ENCODE measurements around the gene ARF1.

Gene ARF1

GRCh38 chr1:228082214-228082917, at the start of gene ARF1:
Gene ARF1 (plus strand): TSS chr1:228082708. CDS start chr1:228097115, 14,407 bp downstream.
- Histone ChIP-seq H3K36me3 (ENCODE audit: insufficient read depth, low read length) (no peaks in the 10 kb centered on the region), H3K4me1 (ENCODE audit: insufficient read depth, low read length) (peaks cover 20% of the 10 kb centered on the region)

DNA sequence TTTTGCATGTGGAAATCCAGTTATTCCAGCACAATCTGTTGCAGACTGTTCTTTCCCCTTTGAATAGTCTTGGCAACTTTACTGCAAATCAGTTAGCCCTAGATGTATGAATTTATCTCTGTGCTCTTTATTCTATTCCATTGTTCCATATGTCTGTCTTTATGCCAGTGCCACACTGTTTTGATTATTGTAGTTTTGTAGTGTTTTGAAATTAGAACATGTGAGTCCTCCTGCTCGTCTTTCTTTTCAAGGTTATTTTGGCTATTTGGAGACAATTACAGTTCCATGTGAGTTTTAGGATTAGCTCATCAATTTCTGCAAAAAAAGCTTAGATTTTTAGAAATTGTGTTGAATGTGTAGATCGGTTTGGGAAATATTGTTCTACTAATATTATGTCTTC, 49.1 kb upstream of the ARF1 start:
- H3K9me3 ChIP-seq (ENCODE audit: control insufficient read depth, insufficient read depth, low read length) = no peaks in the 10 kb centered on the region

More at GRCh38 chr1:228082214-228082917, at the start of gene ARF1:
- H3K9ac ChIP-seq (ENCODE audit: low read depth, low read length) = peak within 1 kb of the TSS; percentile 96
- H3K9me3 ChIP-seq (ENCODE audit: control insufficient read depth, insufficient read depth, low read length) = no peaks in the 10 kb centered on the region

GRCh38 chr1:228034954-228035837, 47.3 kb upstream of the ARF1 start:
- Histone ChIP-seq H3K36me3 (ENCODE audit: insufficient read depth, low read length) (no peaks in the 10 kb centered on the region), H3K9me3 (ENCODE audit: control insufficient read depth, insufficient read depth, low read length) (no peaks in the 10 kb centered on the region), H3K9ac (ENCODE audit: low read depth, low read length) (no peak overlapping the region), H3K4me1 (ENCODE audit: insufficient read depth, low read length) (peaks cover 8% of the 10 kb centered on the region; the same call in 1 of the 2 replicates)

More for the DNA sequence above, 49.1 kb upstream of the ARF1 start:
- H3K9ac ChIP-seq (ENCODE audit: low read depth, low read length) = no peak overlapping the region
- H3K36me3 ChIP-seq (ENCODE audit: insufficient read depth, low read length) = no peaks in the 10 kb centered on the region
- H3K4me1 ChIP-seq (ENCODE audit: insufficient read depth, low read length) = peaks cover 8% of the 10 kb centered on the region; the same call in 1 of the 2 replicates

DNA sequence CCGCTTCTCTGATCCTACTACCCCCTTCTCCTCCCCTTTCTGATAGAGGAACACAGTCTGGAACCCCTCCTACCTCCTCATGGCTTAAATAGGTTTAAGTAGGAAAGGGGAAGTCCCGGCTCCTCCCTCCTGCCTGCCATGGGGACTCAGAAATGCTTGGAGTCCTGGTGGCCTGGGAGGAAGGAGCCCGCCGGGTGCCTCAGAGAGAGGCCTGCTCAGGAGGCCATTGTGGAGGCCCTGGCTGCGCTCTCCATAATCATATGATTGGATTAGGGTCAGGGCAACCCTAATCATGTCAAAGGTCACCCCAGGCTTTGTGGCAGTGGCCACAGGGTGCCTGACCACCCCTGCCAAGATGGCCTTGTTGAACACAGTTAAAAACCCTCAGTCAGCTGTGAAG, 46.7 kb upstream of the ARF1 start:
- Histone ChIP-seq H3K36me3 (ENCODE audit: insufficient read depth, low read length) (no peaks in the 10 kb centered on the region), H3K9me3 (ENCODE audit: control insufficient read depth, insufficient read depth, low read length) (no peaks in the 10 kb centered on the region), H3K9ac (ENCODE audit: low read depth, low read length) (no peak overlapping the region), H3K4me1 (ENCODE audit: insufficient read depth, low read length) (peaks cover 8% of the 10 kb centered on the region; the same call in 1 of the 2 replicates)

DNA sequence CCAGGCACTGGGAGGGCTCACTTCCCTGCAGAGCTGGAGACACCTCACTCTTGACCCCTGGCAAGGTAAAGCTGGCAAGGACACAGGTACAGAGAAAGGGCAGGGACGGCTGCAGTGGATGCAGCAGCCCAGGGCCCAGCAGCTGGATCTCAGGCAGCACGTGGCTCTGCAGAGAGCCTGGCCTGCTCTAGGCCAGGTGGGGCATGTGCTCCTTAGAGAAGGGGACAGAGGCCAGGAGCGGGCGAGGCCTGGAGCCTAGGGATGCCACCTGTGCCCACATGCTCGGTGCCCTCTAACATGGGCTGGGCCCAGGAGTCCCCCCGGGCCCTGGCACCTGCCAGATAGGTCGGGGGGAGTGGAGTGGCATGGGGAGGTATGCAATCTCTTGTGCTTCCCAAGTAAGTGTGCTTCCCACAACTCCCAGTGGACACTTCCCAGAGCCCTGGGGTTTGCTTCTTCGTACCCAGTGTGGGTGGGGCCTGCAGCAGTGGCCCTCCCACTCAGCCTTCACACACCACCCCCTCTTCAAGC, 45.7 kb upstream of the ARF1 start:
- H3K4me1 ChIP-seq (ENCODE audit: insufficient read depth, low read length) = peaks cover 8% of the 10 kb centered on the region; the same call in 1 of the 2 replicates
- no peaks in the 10 kb centered on the region for H3K36me3 ChIP-seq (ENCODE audit: insufficient read depth, low read length)
- H3K9me3 ChIP-seq (ENCODE audit: control insufficient read depth, insufficient read depth, low read length) = no peaks in the 10 kb centered on the region
- no peak overlapping the region for H3K9ac ChIP-seq (ENCODE audit: low read depth, low read length)

DNA sequence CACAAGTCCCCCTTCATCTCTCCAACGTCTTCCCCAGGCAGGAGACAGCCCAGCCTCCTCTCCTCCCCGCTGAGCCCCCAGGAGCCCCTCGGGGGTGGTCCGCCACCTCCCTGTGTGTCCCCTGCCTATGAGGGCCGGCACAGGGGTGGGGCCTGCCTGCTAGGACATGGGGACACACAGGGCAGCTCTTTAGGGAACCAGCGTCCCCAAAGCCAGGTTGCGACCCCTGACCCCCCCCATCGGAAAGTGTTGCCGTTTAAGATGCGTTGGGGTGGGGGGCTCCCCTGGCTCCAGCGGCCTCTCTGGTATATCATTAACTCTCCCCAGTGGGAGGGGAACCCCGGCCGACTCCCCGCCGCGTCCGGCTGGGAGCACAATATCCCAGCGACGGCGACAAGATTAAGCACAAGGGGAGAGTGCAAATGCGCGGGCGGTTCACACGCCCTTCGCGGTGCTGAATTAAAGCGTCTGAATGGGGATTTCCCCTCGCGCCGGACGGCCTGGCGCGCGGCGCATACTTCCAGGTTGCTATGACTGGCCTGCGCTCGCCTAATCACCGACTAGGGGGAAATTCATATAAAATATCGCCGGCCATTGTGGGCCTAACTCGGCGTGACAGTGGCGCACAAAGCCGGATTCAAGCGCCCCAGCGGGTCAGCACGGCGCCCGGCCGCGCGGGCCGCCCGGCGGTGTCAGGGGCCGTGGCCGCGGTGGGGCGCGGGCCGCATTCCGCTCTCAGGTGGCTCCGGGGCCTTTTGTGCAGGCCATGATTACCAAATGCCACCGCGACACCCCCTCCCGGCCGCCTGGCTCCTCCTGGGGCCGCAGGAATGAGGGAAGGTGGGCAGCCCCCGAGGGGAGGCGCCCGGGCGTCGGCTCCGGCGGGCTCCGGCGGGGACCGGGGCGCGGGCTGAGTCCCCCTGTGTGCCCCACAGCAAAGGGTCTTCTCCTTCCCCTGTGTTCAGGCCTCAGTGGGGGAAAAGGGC, 44.8 kb upstream of the ARF1 start:
- Histone ChIP-seq H3K9ac (ENCODE audit: low read depth, low read length) (peak overlapping the region; percentile 72), H3K9me3 (ENCODE audit: control insufficient read depth, insufficient read depth, low read length) (no peaks in the 10 kb centered on the region), H3K4me1 (ENCODE audit: insufficient read depth, low read length) (peaks cover 8% of the 10 kb centered on the region; the same call in 1 of the 2 replicates), H3K36me3 (ENCODE audit: insufficient read depth, low read length) (no peaks in the 10 kb centered on the region)

DNA sequence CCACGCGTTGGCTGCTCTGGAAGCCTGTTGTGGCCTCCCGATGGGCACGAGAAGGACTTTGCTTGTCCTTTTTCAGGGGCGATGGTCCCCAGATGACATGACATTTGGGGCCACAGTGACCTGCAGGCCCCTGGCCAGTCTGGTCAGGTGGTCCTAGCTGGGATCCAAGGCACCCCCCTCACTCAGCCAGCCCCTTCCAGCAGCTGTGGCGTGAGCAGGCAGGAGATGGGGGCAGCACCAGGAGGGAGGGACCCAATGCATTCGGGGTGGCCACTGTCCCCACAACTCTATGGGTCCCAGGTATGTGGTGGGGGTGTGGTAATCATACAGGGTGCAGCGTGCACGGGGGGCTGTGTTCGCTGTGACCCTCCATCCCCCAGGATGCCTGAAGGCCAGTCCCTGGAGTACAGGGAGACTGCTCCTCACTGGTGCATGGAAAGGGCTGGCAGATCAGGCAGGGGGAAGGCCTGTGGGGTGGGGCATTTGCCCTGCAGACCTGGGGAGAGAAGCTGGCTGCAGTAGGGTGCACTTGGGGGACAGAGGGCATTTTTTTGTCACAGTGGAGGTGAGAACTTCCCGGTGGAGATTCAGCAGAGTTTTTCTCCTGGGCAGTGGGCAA, 44.0 kb upstream of the ARF1 start:
- Histone ChIP-seq H3K9ac (ENCODE audit: low read depth, low read length) (peak overlapping the region; percentile 72; the same call in 1 of the 2 replicates), H3K36me3 (ENCODE audit: insufficient read depth, low read length) (no peaks in the 10 kb centered on the region)

DNA sequence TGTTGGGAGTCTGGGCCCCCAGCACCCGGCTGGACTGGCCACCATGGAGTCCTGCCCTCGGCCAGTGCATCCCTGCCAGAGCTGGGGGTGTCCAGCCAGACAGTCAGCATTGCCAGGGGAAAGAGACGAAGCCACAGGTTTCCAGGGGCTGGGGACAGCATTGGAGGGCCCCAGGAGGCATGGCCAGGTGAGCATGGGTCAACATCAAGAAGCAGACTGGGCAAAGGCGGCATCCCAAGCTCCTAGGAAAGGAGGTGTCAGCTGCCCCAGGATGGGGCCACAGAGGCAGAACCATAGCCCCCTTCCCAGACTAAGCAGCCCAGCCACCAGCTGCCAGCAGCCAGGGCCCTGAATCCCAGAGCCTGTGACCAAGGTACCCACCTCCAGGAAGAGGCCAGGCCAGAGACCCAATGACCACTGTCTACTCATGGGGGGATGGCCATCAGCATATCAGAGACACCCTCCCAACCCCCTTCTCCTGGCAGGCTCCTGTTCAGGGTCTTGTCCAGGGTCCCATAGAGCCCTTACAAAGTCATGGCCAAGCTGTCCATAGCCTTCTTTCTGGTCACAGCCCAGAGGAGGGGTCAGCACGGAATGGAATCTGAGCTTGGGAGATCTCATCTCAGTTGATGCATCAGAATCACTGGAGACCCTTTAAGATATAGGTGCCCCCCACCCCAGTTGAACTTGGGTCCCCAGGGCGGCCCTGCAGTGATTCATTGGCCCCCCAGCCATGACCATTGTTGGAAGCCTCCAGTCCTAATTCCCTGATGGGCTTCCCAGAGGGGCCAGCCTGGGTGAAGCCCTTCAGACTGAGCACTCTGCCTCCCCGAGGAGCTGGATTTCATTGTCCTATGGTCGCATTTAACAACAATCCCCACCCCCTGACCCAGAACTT, 43.3 kb upstream of the ARF1 start:
- Histone ChIP-seq H3K9me3 (ENCODE audit: control insufficient read depth, insufficient read depth, low read length) (no peaks in the 10 kb centered on the region), H3K36me3 (ENCODE audit: insufficient read depth, low read length) (no peaks in the 10 kb centered on the region), H3K9ac (ENCODE audit: low read depth, low read length) (no peak overlapping the region), H3K4me1 (ENCODE audit: insufficient read depth, low read length) (peaks cover 8% of the 10 kb centered on the region; the same call in 1 of the 2 replicates)

More for the DNA sequence above, 44.0 kb upstream of the ARF1 start:
- H3K9me3 ChIP-seq (ENCODE audit: control insufficient read depth, insufficient read depth, low read length) = no peaks in the 10 kb centered on the region
- H3K4me1 ChIP-seq (ENCODE audit: insufficient read depth, low read length) = peaks cover 8% of the 10 kb centered on the region; the same call in 1 of the 2 replicates

DNA sequence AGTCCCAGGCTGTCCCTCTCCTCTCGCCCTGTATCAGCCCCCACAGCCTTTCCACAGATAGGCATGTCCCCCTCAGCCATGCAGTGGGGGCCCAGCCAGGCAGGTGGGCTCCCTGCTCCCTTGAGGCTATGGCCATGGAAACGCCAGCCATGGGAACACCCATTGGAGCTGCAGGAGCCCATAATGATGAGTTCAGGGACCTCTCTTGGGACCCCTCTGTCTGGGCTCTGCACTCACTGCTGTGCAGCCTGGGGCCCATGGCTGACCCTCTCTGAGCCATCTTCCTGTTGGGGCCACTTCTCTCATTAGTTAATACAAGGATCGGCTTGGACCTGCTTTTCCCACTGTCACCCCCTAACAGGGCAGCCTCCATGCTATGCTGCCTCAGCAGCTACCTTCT, 42.5 kb upstream of the ARF1 start:
- Histone ChIP-seq H3K9me3 (ENCODE audit: control insufficient read depth, insufficient read depth, low read length) (no peaks in the 10 kb centered on the region), H3K36me3 (ENCODE audit: insufficient read depth, low read length) (no peaks in the 10 kb centered on the region), H3K4me1 (ENCODE audit: insufficient read depth, low read length) (peaks cover 8% of the 10 kb centered on the region; the same call in 1 of the 2 replicates), H3K9ac (ENCODE audit: low read depth, low read length) (no peak overlapping the region)

- Histone ChIP-seq H3K36me3 (ENCODE audit: insufficient read depth, low read length) (no peaks in the 10 kb centered on the region), H3K9ac (ENCODE audit: low read depth, low read length) (no peak overlapping the region), H3K4me1 (ENCODE audit: insufficient read depth, low read length) (peaks cover under 1% of the 10 kb centered on the region; the same call in 1 of the 2 replicates), H3K9me3 (ENCODE audit: control insufficient read depth, insufficient read depth, low read length) (no peaks in the 10 kb centered on the region)
Measured at GRCh38 chr1:228041316-228041715, 41.2 kb upstream of the ARF1 start.

- H3K9ac ChIP-seq (ENCODE audit: low read depth, low read length) = no peak overlapping the region
- H3K36me3 ChIP-seq (ENCODE audit: insufficient read depth, low read length) = no peaks in the 10 kb centered on the region
- no peaks in the 10 kb centered on the region for H3K9me3 ChIP-seq (ENCODE audit: control insufficient read depth, insufficient read depth, low read length)
- H3K4me1 ChIP-seq (ENCODE audit: insufficient read depth, low read length) = no peaks in the 10 kb centered on the region; the same call in 1 of the 2 replicates
Measured at GRCh38 chr1:228042508-228042907, 40.0 kb upstream of the ARF1 start.

DNA sequence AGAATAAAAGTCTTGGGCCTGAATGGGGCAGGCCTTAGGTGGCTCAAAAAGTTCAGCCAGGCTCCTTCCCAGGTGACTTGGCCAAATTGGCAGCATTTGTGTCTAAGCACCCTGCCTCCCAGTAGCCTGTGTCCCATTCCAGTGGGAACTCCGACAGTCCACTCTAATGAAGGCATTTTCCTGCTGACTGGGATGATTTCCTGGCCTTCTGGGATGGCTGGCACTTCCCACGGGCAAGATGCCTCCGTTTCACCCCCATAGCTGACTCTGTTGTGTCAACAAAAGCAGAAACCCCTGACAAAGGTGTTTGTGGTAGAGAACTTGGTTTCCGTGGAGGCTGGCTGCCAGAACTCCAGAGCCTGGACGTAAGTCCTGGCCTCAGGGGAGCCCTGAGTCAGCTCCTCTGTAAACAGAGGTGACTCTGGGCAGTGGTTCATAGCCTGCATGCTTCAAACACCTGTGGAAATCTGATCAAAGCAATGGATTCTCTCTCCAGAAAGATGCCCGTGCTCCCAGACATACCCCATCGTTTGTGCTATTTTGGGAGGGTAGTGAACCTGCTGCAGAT, 39.1 kb upstream of the ARF1 start:
- Histone ChIP-seq H3K36me3 (ENCODE audit: insufficient read depth, low read length) (no peaks in the 10 kb centered on the region), H3K9ac (ENCODE audit: low read depth, low read length) (no peak overlapping the region), H3K9me3 (ENCODE audit: control insufficient read depth, insufficient read depth, low read length) (no peaks in the 10 kb centered on the region), H3K4me1 (ENCODE audit: insufficient read depth, low read length) (no peaks in the 10 kb centered on the region; the same call in 1 of the 2 replicates)
